ENCODE results near the gene CHERP.
A peak's percentile ranks its signal among the peaks of the same experiment; 100 is the strongest.

The CHERP gene

DNA sequence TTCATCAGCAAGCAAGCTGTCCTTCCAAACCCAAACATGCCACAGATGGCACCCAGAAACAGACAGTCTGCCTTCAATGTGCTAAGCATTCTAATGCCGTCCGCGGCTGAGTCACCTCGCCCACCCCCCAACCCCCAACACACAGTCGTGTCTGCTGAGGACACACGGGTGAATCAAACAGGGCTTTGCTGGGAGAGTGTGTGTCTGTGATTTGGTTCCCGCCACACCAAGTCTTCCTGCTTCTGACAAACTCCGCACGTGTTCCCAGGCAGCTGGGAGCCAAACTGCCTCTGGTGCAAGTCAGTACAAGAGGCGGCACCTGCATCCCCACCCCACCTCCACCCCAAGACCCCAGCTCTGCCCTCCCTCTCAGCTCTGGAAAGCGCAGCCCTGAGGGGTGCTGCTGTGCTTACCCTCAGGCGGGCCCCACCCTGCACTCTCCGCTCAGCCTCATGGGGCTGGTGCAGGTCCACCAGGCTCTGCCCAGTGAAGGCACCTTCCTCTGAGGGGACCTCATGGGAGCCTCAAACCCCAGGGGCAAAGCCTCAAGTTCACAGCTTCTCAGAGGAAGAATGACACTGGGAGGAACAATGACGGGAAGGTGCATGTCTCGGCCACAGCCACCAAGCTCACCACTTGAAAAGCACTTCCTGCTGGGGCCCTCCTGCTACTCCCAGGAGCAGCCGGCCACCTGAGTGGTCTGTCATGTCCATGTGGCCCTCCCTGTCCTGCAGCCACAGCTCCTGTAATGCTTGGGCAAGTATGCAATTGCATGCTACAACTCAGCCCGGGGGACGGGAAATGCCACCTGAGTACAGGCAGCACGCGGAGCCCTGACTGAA, 45.0 kb upstream of the CHERP start:
- ChIA-PET CTCF (interaction anchor here (0.7 to 1.9 kb wide), 9 partner anchors 10 to 41 kb away, joined by 3 to 8 read pairs (median 4); partner anchors contain the start of genes MED26 and SLC35E1), POLR2A (interaction anchor here (0.5 to 7.1 kb wide), 10 partner anchors 10 to 105 kb away, joined by 3 to 36 read pairs (median 6); partner anchors contain the start of genes MED26 and SLC35E1)
- peak; percentile 37 for DNase-seq (ENCODE audit: extremely low spot score)
- TF ChIP-seq CTCF (IDR thresholded peaks at IDR 0.05; ENCODE audit: control extremely low read depth, extremely low read depth, low read depth, missing control alignments) = no peak

- no peak for DNase-seq (ENCODE audit: extremely low spot score)
- CTCF ChIA-PET = interaction anchor here (2.8 kb wide), 1 partner anchor 13 kb away, joined by 11 read pairs; no protein-coding TSS in a partner anchor
- no peak for TF ChIP-seq CTCF (IDR thresholded peaks at IDR 0.05; ENCODE audit: control extremely low read depth, extremely low read depth, low read depth, missing control alignments)
- POLR2A ChIA-PET = interaction anchor here (0.6 to 7.1 kb wide), 3 partner anchors 13 to 58 kb away, joined by 6 to 36 read pairs (median 14); partner anchors contain the start of gene SLC35E1
These were observed 44.2 kb upstream of the CHERP start for GRCh38 chr19:16586477-16586871.

DNA sequence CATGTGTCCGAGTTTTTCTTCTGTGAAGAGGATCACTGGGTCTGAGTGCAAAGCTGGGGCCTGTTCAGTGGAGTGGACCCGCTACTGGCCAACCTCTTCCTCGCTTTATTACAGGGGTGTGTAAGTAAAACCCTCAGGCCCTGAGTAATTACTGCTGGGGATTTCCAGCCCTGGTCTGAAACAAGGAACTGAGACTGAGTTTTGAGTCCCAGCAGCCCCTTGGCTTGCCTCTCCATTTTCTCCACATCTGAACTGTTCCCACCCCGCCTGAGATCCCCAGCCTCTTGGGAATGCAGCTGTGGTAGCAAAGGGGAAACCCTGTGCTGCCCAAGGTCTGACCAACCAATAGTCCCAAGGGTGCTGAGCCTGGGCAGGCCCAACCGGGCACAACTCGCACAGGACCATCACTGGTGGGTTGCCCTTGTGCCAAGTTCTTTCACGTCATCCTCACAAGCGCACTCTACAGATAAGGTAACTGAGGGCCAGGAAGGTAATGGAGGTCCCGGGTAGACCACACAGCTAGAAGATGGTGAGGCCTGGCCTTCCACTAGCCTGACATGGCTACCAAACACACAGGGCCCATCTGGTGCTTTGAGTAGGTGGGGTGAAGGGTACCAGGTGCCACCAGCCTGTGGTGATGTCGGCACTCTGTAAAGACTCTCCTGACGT, 43.7 kb upstream of the CHERP start:
- DNase-seq (ENCODE audit: extremely low spot score) = peak; percentile 79
- ChIA-PET POLR2A (interaction anchor here (2.8 to 7.1 kb wide), 2 partner anchors 13 to 32 kb away, joined by 14 to 36 read pairs; partner anchors contain the start of gene SLC35E1), CTCF (interaction anchor here (2.4 to 2.8 kb wide), 2 partner anchors 8 to 13 kb away, joined by 7 to 11 read pairs; no protein-coding TSS in a partner anchor)

DNA sequence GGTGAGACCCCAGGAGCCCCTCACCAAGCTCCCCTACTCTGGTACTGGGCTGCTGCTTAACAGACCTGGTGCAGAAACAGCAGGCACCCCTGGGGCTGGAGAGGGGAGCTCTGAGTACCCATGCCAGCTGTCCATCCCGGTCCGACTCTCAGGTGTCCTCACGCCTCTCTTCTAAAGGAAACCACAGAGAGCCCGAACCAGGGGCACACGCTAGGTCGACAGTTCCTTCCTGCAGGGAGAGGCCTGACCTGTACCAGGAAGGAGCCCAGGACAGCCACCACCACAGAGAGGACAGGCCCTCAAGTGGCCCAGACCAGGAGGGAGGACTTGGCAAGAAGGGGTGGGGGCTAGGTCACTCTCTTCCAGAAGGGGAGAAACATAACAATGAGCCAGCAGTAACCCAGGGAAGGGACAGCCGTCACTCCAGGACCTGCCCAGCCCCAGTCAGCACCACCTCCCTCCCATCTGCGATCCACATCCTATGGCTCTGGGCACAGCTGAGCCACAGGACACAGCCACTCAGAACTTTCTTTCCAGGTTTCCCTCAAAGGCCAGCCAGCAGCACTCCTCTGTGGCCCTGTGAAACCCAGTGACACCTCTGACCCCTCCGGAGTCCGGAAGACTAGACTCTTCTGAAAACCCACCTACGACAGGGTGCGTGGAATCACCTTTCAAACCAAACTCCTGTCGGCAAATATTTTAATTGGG, 43.0 kb upstream of the CHERP start:
- no peak for DNase-seq (ENCODE audit: extremely low spot score)
- no peak for TF ChIP-seq CTCF (IDR thresholded peaks at IDR 0.05; ENCODE audit: control extremely low read depth, extremely low read depth, low read depth, missing control alignments)
- POLR2A ChIA-PET = interaction anchor here (0.9 to 7.1 kb wide), 8 partner anchors 8 to 1206 kb away, joined by 3 to 36 read pairs (median 6); partner anchors contain the start of genes AKAP8, BABAM1, SLC35E1 and SMIM7
- CTCF ChIA-PET = interaction anchor here (1.4 to 2.8 kb wide), 4 partner anchors 9 to 42 kb away, joined by 4 to 11 read pairs (median 6); partner anchors contain the start of gene MED26

More for the DNA sequence above, 43.7 kb upstream of the CHERP start:
- no peak for TF ChIP-seq CTCF (IDR thresholded peaks at IDR 0.05; ENCODE audit: control extremely low read depth, extremely low read depth, low read depth, missing control alignments)

DNA sequence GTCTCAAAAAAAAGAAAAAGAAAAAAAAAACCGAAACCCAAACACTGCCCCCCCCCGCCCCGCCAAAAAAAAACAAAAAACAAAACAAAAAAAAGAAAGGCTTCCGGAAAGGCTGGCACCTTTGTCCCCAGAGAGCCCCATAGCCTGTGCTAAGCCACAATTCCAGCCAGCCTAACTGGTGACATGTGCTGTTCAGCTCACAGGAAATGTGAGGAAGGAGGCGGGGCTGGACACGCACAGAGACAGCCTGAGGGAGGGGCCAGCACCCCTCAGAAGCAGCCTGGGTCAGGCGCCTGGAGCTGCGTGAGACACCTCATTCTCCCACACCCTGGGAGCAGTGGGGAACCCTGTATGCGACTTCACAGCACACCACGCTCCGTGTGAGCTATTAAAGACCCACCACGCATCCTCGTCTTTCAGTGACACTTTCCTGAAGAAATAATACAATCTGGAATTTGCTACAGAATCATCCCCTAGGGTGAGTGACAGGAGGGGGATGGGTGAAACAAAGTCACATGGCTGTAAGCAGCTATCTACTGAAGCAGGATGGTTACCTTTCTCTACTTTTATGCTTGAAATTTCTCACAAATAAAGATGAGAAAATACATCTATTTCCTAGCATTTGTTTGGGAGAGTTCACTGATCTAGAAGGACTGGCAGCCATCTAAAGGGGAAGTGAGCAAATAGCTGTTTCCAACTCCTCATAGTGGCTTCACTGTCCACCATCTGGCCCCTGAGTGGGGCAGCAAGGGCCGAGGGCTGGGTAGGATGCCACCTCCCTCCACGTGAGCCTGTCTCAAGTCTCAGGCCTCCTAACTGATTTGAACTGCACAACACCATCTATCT, 42.2 kb upstream of the CHERP start:
- POLR2A ChIA-PET = interaction anchor here (0.6 to 7.1 kb wide), 12 partner anchors 8 to 1205 kb away, joined by 3 to 36 read pairs (median 6); partner anchors contain the start of genes AKAP8, BABAM1, SLC35E1 and SMIM7
- CTCF ChIA-PET = interaction anchor here (1.1 to 2.8 kb wide), 6 partner anchors 9 to 43 kb away, joined by 3 to 11 read pairs (median 4); partner anchors contain the start of gene MED26
- peak; percentile 89 for DNase-seq (ENCODE audit: extremely low spot score)
- no peak for TF ChIP-seq CTCF (IDR thresholded peaks at IDR 0.05; ENCODE audit: control extremely low read depth, extremely low read depth, low read depth, missing control alignments)

All from GM10248 (cell line).